Activated CD8-positive, alpha-beta memory T cell treated with anti-CD3 and anti-CD28 coated beads for 1 hour (primary cell): ENCODE data around the gene ABI3BP.

ENCODE experiments used
- DNase-seq, 2 donors: peaks; one replicate each; pipeline ENCODE4 v3.0.0-alpha.2; 2020; ENCODE audit warnings: low read depth in 1 of 2; ENCODE audit errors: extremely low read depth in 1 of 2

The ABI3BP gene

DNA sequence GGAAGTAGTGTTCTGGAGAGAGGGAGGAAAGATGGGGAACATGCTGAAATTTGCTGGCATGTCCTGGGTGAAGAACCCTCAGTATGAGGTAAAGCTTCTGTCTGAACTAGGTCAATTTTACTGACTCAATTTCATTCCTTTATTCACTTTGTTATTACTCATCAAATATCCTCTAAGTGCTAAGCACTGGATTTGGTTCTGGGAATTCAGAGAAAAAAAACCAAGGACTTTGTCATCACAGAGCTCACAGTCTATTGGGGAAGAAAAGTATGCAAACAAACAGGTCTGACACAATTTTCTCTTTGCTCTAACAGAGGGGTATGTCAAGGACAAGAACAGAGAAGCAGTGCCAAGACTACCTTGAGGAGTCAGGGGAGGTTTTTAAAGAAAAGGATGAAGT, 215.9 kb downstream of the ABI3BP start:
- no peak for DNase-seq

DNA sequence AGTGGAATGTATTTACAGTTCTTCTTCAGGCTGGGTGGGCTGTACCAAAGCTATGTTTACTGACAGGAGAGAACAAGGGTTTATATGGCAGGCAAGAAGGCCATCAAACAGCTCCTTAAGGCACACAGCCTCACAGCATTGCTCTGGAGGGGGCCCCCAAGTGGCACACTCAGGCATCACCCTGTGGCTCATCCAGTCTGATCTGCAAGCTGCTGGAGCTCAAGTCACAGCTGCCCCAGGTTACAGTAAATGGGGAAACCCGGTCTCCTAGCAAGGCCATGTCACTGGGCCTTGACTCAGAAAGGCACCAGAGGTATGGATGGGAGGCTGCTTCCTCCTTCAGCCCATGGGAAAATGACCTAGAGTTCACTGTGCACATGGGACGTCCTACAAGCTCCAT, 216.5 kb downstream of the ABI3BP start:
- DNase-seq = no peak

DNA sequence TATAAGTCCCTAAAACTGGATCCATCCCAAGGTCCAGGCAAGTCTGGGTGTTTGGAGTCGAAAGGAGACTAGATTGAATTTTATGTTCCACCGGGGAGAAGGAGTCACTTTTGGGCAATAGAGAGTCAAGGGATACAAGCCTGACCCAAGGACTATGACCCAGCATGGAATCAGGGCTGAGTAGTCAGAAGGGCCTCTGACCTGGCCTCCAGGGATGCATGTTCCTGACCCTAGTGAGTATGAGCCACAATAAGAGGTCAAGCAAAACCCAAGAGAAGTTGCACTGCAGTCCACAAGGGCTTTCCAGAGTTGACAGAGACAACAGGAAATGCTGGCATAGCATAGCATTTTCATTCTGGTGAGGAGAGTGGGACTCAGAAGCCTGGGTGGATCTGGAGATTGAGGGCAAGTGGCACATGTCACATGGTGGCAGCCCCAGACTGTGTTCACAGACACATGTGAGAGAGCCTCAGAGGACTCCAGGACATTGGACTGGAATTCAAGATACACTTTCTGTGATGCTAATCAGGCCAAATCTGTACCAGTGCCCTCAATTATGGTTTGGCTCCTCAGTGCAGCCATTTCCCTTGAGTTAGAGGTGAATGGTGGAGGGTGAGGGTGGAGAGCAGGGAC, 217.0 kb downstream of the ABI3BP start:
- no peak for DNase-seq

DNA sequence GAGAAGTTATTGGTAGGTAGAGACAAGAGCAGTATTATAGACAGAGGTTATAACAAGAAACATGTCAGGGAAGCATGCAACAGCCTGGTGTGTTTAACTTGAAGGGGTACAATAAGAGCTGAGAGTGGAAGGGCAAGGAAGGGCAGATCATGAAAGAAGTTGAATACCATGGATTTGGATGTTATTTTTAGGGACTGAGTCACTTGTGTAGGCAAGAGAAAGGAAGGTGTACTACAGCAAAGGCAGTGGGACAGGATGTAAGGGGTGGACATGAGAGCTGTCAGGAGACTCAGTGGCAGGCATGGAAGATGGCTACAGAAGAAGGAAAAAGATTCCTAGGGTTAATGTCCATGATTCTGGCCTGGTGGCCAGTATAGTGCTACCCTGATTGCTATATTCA, 217.6 kb downstream of the ABI3BP start:
- no peak for DNase-seq

DNA sequence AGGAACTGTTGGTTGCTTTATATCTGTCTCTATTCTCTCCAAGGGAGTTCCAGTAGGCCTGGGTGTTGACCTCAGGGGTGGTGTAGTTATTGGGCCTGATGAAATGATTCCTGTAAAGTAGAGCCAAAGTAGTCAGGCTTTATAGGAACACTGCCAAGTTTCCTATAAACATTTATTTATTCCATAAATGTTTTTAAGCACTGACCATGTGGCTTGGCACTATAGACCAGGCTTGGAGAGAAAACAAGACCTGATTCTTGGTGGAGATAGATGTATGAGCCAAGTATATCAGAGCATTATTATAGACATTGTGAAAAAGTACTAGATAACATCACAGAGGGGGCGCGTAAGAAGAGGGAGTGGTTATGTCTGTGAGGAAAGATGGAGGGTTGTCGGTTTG, 218.0 kb downstream of the ABI3BP start:
- DNase-seq = no peak

DNA sequence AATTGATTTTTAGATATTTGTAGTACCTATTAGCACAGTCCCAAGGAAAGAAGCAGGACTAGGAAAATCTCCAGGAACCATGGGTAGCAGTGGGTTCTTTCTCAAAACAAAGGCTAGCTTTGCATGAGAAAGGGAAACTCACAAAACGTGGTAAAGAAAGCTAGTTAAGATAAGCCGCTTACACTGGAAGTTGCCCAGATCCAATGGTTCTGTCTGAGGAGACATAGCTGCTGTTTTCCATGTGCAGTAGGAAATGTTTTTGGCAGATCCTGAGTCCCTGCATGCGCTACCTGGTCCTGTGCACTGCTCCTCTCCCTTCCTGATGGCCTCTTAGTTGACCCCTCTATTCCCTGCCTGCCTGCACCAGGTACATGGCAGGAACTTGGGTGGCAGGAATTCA, 223.5 kb downstream of the ABI3BP start:
- no peak for DNase-seq

DNA sequence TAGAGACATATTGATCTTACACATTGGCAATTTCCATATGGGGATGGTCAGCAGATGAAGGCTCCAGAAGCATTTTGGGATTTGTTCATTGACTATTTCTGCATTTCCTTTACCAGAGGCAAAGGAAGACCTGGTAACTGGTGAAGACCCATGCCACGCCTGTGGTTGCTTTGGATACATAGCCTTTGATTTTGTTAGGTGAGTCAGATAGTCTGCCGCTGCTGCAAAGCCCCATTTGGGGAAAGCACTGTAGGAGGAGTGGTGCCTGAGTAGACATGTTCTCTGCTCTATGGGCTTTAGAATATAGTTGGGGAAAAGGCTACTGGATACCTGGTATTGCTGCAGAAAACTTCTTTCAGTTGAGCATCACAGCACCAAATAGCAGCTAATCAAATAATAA, 227.2 kb downstream of the ABI3BP start:
- no peak for DNase-seq

DNA sequence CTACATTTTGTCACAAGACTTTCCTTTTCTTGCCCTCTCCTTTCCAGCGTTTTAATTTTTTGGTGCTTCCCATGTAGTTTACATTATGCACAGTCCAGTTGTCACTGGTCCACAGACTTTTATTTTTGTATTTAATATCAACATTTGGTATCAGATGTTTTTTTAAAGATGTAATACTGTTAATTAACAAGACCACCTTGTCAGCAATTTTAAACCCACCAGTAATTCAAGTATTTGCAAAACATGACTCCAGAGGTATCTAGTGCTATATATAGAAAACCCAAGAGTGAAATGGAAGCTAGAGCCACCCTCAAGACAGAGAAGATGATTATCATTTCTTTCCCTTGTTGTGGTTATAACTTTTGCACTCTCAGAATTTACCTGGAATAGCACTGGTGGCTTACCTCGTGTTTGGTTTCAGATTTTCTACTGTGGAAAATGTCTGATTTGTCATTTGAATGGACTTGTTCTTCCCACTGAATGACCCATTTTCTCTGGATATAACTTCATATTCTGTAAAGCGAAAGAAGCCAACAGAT, 227.7 kb downstream of the ABI3BP start:
- no peak for DNase-seq

DNA sequence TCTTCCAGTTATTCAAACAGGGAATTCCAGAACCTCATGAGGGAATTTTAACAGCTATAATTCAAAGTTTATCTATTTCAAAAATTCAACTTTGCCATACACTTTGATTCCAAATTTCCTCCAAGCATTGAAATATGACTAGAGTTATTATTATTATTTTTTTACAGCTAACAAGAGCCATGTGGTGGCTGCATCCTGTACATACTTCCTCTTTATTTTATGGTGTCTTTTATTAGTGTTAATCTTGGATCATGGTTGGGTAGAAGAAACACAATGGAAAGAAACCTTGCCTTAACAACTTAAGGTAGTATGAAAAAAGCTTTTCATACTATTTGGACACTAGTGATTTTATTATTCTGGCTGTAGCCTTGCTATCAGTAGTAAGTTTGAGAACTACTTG, 231.3 kb downstream of the ABI3BP start:
- no peak for DNase-seq

DNA sequence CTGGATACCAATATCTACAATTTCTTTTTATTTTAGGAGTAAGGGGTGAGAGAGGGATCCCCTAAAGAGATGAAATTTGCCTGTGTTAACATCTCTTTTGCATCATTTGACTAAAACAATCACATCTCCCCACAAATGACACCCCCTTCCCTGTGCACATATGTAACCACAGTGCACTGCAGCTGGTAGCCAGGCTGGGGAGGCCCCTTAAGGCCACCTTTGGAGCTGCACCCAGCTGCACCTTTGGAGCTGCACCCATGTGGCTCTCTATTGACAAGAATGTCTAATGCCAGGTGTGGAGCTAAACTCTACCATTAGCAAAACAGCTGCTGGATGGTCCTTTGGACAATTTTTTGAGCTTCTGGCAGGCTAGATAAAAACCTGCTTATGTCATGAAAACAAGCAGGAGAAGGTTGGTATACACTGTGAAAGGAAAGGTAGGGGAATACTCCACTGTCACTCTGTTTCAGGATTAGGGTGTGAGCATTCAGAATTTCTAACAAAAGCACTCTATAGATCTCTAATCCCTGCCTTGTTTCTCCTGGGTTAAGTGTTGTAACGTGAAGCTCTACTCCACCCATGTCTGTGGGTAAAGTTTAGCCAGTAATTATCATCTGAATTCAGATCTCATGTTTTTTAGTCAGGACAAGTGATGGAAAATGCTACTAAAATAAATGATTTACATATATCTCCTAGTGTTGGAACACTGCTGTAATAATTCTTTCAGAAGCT, 231.8 kb downstream of the ABI3BP start:
- DNase-seq = no peak

DNA sequence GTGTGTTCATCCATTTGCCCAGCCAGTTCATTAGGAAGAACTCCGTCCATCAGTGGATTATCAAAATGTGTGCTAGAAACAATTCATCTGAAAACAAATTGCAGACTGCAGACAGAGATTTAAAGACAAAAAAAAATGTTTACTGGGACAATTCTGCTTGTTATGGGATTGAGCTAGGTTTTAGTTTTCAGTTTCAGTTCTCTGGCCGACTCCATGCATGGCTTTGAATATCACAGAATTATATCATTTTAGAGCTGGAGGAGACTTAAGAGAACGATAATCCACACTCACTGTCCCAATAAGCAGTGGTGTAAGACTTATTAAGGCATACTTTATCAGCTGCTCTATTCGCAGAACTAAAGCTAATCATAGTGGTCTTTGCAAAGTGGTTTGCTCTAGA, 232.8 kb downstream of the ABI3BP start:
- DNase-seq = no peak

DNA sequence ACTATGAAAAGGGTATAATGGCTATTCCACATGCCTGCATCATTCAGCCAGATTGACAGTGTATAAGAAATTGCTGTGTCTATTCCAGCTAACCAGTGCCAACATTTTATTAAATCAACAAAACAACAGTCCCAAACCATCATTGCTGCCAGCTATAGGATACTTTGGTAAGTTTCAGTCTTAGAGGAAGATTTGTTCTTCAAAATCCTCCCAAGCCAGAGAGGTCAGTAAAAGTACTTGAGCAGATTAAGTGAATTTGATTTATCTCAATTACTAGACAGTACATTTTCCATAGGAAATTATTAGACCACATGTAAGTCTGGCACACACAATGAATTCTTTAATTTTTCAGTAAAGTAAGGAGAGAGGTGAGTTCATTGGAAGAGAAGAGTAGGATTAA, 233.3 kb downstream of the ABI3BP start:
- no peak for DNase-seq

DNA sequence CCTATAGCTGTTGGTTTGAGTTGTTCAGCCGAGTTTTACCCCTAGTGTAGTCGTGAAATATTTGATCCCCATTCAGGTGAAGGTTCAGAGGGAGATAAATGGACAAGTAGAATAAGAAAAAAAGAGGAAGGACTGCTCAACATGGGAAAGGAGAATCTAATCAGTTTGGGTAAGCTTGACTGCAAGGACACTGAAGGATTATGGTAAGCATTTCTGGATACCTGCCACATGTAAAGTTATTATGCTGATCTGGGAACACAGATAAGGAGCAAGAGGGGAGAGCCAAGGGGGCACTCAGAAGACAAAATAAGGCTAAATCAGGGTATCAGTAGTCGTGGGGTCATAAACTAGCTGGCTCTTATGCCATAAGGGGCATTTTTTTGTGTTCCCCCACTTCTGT, 234.1 kb downstream of the ABI3BP start:
- DNase-seq = no peak

DNA sequence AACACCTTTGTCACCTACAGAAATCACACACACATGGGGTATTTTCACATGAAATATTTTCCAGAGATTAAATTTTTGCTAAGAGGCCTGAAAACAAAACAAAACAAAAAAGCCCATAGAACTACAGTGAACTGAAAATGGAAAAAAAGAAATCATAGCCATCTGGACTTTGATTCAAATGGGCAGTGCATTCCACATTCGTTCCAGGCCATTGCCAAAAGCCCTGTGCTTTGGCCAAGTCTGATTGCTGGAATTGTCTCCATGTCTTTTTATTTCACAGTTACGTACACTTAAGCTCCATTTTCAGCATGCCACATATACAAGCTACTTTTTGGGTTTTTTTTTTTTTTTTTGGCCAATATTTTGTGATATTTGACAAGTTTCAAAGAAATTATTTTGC, 236.8 kb downstream of the ABI3BP start:
- no peak for DNase-seq

DNA sequence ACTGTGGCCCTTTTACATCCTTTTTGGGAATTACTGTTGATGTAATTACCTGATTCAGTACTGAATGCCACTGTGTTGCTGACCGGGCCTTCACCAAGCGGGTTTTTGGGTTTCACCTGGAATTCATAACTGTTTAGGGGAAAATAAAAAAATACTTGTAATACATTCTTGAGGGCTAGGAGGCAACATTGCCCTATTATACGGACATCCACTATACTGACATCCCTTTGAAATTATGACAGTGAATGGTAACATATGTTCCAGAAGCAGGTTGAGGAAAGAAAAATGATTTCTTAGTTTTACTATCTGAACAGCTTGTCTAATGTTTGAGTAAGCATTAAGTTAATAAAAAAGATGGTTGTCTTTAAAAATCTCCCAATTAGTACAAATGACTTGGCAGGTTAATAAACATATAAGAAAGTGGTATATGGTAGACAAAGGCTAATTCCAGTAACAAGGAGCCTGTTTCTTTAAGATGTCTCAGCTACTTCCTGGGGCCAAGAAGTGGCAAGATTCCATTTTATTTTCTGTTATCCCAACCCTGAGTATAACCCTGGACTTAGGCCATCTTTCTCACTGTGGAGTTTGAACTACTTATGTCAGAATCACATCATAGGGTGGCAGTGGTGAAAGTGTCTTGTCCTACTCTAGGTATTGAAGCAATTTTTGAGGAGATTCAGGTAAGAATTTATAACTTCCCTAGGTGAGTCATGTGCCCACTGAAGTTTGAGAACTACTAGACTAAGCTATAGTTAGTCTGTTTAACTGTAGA, 238.5 kb downstream of the ABI3BP start:
- DNase-seq = no peak

DNA sequence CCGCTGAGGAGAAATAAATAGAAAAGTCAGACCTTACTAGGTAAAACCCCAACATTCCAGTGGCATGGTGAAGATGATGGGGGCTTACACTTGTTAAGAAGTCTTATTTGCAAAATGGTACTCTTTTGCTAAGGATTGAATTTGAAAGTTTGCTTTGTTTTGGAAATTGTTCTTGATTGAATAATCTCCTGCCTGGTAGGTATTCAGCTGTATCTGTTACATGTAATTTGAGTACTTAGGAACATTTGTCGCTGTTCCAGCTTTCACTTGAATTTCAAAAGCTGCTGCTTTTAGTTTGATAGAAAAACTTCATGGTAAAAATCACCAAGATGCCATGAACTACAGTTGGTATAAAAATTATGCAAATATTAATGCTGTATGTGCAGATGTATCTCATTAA, 239.4 kb downstream of the ABI3BP start:
- DNase-seq = no peak

DNA sequence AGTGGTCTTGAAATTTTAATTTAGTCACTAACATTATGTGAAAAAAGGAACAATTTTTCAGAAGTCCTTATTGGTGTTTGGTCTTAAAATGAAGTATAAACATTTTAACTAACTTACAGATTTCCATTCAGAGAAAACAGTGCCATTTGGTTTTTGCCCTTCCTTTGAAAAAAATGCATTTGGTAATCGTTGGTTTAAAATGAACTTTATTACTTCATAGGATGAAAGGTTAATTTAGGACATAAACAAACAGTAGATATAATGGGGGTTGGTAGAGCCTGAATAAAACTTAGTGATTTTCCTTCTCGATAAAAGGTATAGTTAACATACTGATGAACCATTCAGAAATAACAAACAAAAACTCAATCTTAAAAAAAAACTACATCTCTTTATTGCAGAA, 244.3 kb downstream of the ABI3BP start:
- no peak for DNase-seq

DNA sequence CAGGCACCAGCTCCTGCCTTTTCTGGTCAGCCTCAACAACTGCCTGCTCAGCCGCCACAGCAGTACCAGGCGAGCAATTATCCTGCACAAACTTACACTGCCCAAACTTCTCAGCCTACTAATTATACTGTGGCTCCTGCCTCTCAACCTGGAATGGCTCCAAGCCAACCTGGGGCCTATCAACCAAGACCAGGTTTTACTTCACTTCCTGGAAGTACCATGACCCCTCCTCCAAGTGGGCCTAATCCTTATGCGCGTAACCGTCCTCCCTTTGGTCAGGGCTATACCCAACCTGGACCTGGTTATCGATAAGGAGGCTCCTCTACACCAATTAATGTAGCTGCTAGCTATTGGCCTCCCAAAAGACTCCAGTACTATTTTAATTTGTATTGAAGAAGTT, 245.0 kb downstream of the ABI3BP start:
- no peak for DNase-seq

DNA sequence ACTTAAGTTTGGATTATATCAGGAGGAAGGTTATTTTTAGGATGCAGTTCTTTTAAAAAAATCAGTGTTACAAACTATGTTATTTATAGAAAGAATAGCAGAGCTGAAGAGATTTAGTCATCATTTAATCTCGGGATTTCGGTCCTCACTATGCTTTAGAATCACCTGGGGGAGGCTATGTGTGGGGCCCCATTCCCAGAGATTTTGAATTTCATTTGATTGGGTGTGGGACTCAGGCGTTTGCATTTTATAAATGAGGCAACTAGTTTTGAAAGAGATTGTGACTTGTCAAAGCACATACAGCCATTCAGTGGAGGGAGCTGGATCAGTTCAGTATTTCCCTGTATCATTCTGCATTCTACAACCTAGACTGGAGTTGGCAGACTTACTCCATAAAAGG, 247.1 kb downstream of the ABI3BP start:
- no peak for DNase-seq

DNA sequence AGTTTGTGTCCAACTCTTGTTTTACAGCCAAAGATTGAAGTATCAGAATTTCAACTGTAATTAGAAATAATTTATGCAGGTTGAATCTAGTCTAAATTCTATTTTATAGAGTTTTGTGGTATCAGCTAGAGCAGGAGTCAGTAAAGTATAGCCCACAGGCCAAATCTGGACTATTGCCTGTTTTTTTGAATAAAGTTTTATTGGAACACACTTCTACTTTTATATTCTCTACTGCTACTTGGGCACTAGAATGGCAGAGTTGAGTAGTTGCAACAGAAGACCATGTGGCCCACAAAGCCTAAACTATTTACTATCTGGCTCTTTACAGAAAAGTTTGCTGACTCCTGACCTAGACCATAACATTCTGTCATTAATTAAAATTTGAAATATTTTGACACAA, 247.6 kb downstream of the ABI3BP start:
- DNase-seq = no peak

DNA sequence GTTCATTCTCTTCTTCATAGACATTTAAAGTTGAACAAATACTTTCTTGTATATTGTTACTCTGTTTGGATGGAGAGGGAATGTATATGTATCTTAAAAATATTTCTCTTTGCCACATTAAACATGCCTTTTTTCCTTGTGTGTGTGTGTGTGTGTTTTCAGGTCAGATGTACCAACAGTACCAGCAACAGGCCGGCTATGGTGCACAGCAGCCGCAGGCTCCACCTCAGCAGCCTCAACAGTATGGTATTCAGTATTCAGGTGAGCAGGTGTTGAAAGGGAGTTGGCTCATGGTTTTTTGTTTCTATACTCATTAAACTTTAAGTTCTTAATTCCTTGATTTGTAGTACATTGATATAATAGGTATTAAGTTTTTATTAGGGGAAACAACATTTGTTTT, 248.6 kb downstream of the ABI3BP start:
- DNase-seq = no peak

DNA sequence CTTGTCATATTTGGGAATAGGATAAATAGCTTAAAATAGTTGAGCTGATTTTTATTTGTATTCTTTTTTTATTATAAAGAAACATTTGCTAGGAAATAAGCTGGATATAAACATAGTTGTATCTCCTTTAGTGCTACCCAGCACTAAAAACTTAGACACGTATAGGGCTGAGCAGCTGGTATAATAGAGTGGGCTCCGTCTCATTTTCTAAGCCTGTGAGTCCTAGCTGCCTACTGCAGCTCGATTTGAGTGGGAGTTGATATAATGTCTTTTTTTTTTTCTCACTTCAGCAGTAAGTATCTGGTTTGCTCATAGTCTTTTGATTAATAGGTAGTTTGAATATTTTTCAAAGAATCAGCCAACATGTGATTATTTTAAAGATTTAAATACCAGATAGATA, 249.7 kb downstream of the ABI3BP start:
- no peak for DNase-seq
